ENCODE measurements around the gene RAPGEF2. TPM values are rescaled to one million over a fixed set of nuclear protein-coding genes. Genes with fewer than 3 reads are reported as not detected.

Gene RAPGEF2
- total RNA-seq, 1 experiment from 2014 or later: 17.6 TPM

DNA sequence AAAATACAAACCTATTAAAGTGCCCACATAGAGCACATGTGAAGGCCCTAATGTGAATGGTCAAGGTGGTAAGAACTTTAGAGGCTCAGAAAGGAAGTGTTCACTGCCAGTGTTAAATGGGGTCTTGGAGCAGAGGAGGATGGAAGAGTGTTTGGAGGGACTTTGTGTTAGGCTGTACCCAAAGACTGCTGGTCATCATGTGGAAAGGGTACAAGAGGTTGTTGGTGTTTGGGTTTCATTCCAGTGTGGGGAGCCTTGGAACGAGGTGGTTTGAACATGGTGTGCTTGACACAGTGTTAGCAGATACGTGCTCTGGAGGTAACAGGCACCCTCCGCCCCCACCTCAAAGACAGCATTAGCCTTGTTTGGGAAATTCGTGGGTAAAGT, 73.1 kb downstream of the RAPGEF2 start:
- ATAC-seq: peak; percentile 59

GRCh38 chr4:159177265-159178150, 74.6 kb downstream of the RAPGEF2 start:
- in situ Hi-C loops (cut with HindIII; ENCODE audit: low pct_unique_long_range_greater_than_20kb, low sequenced_read_pairs): no loop called here
- no peak for ATAC-seq
- no TSS peak for BruUV-seq (replicated peaks)

More for the DNA sequence above, 73.1 kb downstream of the RAPGEF2 start:
- Histone ChIP-seq H3K4me1 (ENCODE audit: control insufficient read depth, insufficient read depth, low read length) (peaks cover 3% of the 10 kb centered on the region; the same call in 1 of the 2 replicates), H3K4me3 (ENCODE audit: low read depth in 2 of 2, low read length in 2 of 2) (peak overlapping the region in 1 of 2 experiments; percentile 19; a peak in 1 of 4 replicates), H3K36me3 (ENCODE audit: control insufficient read depth, insufficient read depth, low read length) (no peaks in the 10 kb centered on the region), H3K9me3 (ENCODE audit: control insufficient read depth, insufficient read depth, low read depth, low read length) (no peaks in the 10 kb centered on the region), H3K27ac (ENCODE audit: low read length) (peak overlapping the region; percentile 57; the same call in 1 of the 2 replicates), H3K27me3 (ENCODE audit: control insufficient read depth, insufficient read depth, low read length) (no peaks in the 10 kb centered on the region)
- ChIA-PET CTCF (interaction anchor here (0.6 to 1.0 kb wide), 2 partner anchors 301 to 396 kb away, joined by 3 to 4 read pairs; no protein-coding TSS in a partner anchor), POLR2A (no interaction called here)
- no TSS peak for BruUV-seq (replicated peaks)
- intact Hi-C loops (cut with micrococcal nuclease; ENCODE audit: unreplicated experiment) (loop anchor here (2.0 to 10.0 kb wide), 2 partner anchors 71 to 319 kb away; partner anchors contain the start of gene RAPGEF2), in situ Hi-C loops (cut with HindIII; ENCODE audit: low pct_unique_long_range_greater_than_20kb, low sequenced_read_pairs) (no loop called here)
- DNase-seq (ENCODE audit: low read depth, low spot score): no peak
- no peak for TF ChIP-seq POLR2AphosphoS5 (IDR thresholded peaks at IDR 0.05; ENCODE audit: low read depth, low read length)
- TF ChIP-seq, protein P1, sequence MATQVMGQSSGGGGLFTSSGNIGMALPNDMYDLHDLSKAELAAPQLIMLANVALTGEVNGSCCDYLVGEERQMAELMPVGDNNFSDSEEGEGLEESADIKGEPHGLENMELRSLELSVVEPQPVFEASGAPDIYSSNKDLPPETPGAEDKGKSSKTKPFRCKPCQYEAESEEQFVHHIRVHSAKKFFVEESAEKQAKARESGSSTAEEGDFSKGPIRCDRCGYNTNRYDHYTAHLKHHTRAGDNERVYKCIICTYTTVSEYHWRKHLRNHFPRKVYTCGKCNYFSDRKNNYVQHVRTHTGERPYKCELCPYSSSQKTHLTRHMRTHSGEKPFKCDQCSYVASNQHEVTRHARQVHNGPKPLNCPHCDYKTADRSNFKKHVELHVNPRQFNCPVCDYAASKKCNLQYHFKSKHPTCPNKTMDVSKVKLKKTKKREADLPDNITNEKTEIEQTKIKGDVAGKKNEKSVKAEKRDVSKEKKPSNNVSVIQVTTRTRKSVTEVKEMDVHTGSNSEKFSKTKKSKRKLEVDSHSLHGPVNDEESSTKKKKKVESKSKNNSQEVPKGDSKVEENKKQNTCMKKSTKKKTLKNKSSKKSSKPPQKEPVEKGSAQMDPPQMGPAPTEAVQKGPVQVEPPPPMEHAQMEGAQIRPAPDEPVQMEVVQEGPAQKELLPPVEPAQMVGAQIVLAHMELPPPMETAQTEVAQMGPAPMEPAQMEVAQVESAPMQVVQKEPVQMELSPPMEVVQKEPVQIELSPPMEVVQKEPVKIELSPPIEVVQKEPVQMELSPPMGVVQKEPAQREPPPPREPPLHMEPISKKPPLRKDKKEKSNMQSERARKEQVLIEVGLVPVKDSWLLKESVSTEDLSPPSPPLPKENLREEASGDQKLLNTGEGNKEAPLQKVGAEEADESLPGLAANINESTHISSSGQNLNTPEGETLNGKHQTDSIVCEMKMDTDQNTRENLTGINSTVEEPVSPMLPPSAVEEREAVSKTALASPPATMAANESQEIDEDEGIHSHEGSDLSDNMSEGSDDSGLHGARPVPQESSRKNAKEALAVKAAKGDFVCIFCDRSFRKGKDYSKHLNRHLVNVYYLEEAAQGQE (IDR thresholded peaks at IDR 0.05; ENCODE audit: insufficient read depth in 1 of 2, low read depth in 2 of 2, low read length in 1 of 2): no peak
- TF ChIP-seq SIN3A (IDR thresholded peaks at IDR 0.05; ENCODE audit: borderline replicate concordance, insufficient read depth, low read depth, low read length): no peak
- TF ChIP-seq TCF7L2 (IDR thresholded peaks at IDR 0.05; ENCODE audit: low read depth, low read length): no peak
- TF ChIP-seq, protein P2, sequence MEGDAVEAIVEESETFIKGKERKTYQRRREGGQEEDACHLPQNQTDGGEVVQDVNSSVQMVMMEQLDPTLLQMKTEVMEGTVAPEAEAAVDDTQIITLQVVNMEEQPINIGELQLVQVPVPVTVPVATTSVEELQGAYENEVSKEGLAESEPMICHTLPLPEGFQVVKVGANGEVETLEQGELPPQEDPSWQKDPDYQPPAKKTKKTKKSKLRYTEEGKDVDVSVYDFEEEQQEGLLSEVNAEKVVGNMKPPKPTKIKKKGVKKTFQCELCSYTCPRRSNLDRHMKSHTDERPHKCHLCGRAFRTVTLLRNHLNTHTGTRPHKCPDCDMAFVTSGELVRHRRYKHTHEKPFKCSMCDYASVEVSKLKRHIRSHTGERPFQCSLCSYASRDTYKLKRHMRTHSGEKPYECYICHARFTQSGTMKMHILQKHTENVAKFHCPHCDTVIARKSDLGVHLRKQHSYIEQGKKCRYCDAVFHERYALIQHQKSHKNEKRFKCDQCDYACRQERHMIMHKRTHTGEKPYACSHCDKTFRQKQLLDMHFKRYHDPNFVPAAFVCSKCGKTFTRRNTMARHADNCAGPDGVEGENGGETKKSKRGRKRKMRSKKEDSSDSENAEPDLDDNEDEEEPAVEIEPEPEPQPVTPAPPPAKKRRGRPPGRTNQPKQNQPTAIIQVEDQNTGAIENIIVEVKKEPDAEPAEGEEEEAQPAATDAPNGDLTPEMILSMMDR (IDR thresholded peaks at IDR 0.05): no peak

More at GRCh38 chr4:159177265-159178150, 74.6 kb downstream of the RAPGEF2 start:
- Histone ChIP-seq H3K9me3 (ENCODE audit: control insufficient read depth, insufficient read depth, low read depth, low read length) (no peaks in the 10 kb centered on the region), H3K4me3 (ENCODE audit: low read depth in 2 of 2, low read length in 2 of 2) (no peak overlapping the region), H3K27ac (ENCODE audit: low read length) (no peak overlapping the region), H3K27me3 (ENCODE audit: control insufficient read depth, insufficient read depth, low read length) (no peaks in the 10 kb centered on the region), H3K36me3 (ENCODE audit: control insufficient read depth, insufficient read depth, low read length) (no peaks in the 10 kb centered on the region), H3K4me1 (ENCODE audit: control insufficient read depth, insufficient read depth, low read length) (peaks cover 3% of the 10 kb centered on the region; the same call in 1 of the 2 replicates)
- intact Hi-C loops (cut with micrococcal nuclease; ENCODE audit: unreplicated experiment): loop anchor here (10.0 kb wide), 1 partner anchor 73 kb away; the partner anchor contains the start of gene RAPGEF2
- TF ChIP-seq, protein P1 (IDR thresholded peaks at IDR 0.05; ENCODE audit: insufficient read depth in 1 of 2, low read depth in 2 of 2, low read length in 1 of 2): no peak
- TF ChIP-seq, protein P2 (IDR thresholded peaks at IDR 0.05): no peak
- TF ChIP-seq SIN3A (IDR thresholded peaks at IDR 0.05; ENCODE audit: borderline replicate concordance, insufficient read depth, low read depth, low read length): no peak
- TF ChIP-seq TCF7L2 (IDR thresholded peaks at IDR 0.05; ENCODE audit: low read depth, low read length): no peak
- no peak for TF ChIP-seq POLR2AphosphoS5 (IDR thresholded peaks at IDR 0.05; ENCODE audit: low read depth, low read length)
- no peak for DNase-seq (ENCODE audit: low read depth, low spot score)
- ChIA-PET POLR2A (no interaction called here), CTCF (interaction anchor here (0.7 kb wide), 1 partner anchor 286 kb away, joined by 4 read pairs; no protein-coding TSS in a partner anchor)

Data from Panc1 (cell line).